Gastrocnemius medialis (tissue), 4 donors: ENCODE data around the gene KCNG4. TPM values are rescaled to one million over a fixed set of nuclear protein-coding genes. Genes with fewer than 3 reads are reported as not detected.
A peak's percentile ranks its signal among the peaks of the same experiment; 100 is the strongest.

Experiments
- ATAC-seq, 2 donors: fragments of 150-250 bp; one replicate each; pipeline ENCODE4 v1.9.1; 2016
- DNase-seq, 2 donors: peaks; one replicate each; pipeline ENCODE4 v3.0.0-alpha.2; 2019
- H3K27ac ChIP-seq, 4 donors: fragments of 200-600 bp; sonication (generic); 1 replicate in 1 of 4; 2 replicates in 3 of 4; pipeline ENCODE4 v1.5.1; 2016 to 2018; ENCODE audit warnings: mild to moderate bottlenecking in 2 of 4, moderate library complexity in 1 of 4
- H3K27me3 ChIP-seq, 3 donors: fragments of 200-600 bp; sonication (generic) in 2 of 3; 1 replicate in 1 of 3; 2 replicates in 2 of 3; pipeline versions ENCODE4 v1.5.1 to v1.6.0; 2016 to 2019; ENCODE audit warnings: mild to moderate bottlenecking in 1 of 3, moderate library complexity in 1 of 3
- H3K36me3 ChIP-seq, 2 donors: fragments of 200-600 bp; sonication (generic) in 1 of 2; one replicate each; pipeline ENCODE4 v1.5.1; 2017 to 2018
- H3K4me1 ChIP-seq, 2 donors: fragments of 200-600 bp; sonication (generic) in 1 of 2; one replicate each; pipeline ENCODE4 v1.5.1; 2016 to 2017; ENCODE audit warnings: mild to moderate bottlenecking in 2 of 2
- H3K4me3 ChIP-seq, 4 donors: fragments of 200-600 bp; sonication (generic) in 3 of 4; 1 replicate in 1 of 4; 2 replicates in 3 of 4; pipeline ENCODE4 v1.5.1; 2016 to 2019; ENCODE audit warnings: mild to moderate bottlenecking in 2 of 4
- H3K9me3 ChIP-seq, 3 donors: fragments of 200-600 bp; sonication (generic) in 2 of 3; 1 replicate in 1 of 3; 2 replicates in 2 of 3; pipeline ENCODE4 v1.5.1; 2016 to 2019
- CTCF ChIP-seq, 5 experiments: fragments of 450-650 bp in 3 of 5; fragments of 200-600 bp in 2 of 5; sonication (generic) in 2 of 5; IDR thresholded peaks in 4 of 5; conservative IDR thresholded peaks in 1 of 5; 1 replicate in 4 of 5; 2 replicates in 1 of 5; pipeline ENCODE4 v1.5.1; 2016 to 2019; ENCODE audit warnings: antibody characterized with exemption in 5 of 5, mild to moderate bottlenecking in 3 of 5, moderate library complexity in 3 of 5
- POLR2A ChIP-seq, 2 donors: fragments of 450-650 bp; IDR thresholded peaks; one replicate each; pipeline ENCODE4 v1.6.1; 2017; ENCODE audit warnings: antibody characterized with exemption in 2 of 2, mild to moderate bottlenecking in 2 of 2, moderate library complexity in 2 of 2
- in situ Hi-C, 4 donors: fragments of 200-750 bp; cut with MboI; loops; one replicate each; pipeline versions ENCODE4 v1.15.0 to v1.8.0; 2017; ENCODE audit warnings: low sequenced_read_pairs in 4 of 4
- intact Hi-C: fragments of 100-400 bp; cut with DNase I; formaldehyde crosslinking; loops from one replicate; pipeline ENCODE4 v1.15.1; 2023; ENCODE audit warnings: low total_unique reads
- total RNA-seq, 4 donors: library from RNA; depleted of rRNA; stranded (reverse); fragments of >200 nt; gene quantifications; one replicate each; pipeline versions ENCODE4 v1.1.0 to v1.2.3, GENCODE V29; 2016

Gene KCNG4
- total RNA-seq, 4 donors from 2014 or later = not detected

DNA sequence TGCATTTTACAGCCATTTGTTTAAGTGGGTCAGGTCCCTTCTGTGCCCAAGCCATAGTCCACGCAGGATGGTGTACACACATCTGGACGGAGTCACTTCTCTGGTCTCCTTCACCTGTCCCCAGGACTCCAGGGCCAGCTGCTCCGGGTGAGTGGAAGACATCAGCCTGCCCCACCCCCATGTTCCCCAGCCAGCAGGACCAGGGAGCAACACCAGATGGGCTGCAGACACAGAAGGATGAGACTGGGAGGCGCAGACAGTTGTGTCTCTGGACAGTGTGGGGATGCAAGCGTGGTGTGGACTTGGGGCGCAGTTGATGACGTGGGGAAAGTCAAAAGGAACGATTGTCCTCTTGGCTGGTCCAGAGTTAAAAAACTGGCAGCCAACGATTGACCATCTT is 30.3 kb upstream of the KCNG4 start:
- Histone ChIP-seq H3K36me3 (no peaks in the 10 kb centered on the region), H3K4me3 (no peak overlapping the region), H3K9me3 (no peaks in the 10 kb centered on the region), H3K4me1 (no peaks in the 10 kb centered on the region), H3K27ac (no peak overlapping the region), H3K27me3 (peaks cover 0 to 4% (median 3%) of the 10 kb centered on the region in 3 donors)
- in situ Hi-C loops (no loop called here), intact Hi-C loops (no loop called here)
- DNase-seq = no peak
- TF ChIP-seq POLR2A (IDR thresholded peaks at IDR 0.05) = no peak
- no peak for TF ChIP-seq CTCF (IDR thresholded peaks at IDR 0.05 in 4 of 5, conservative IDR thresholded peaks at IDR 0.05 in 1 of 5)
- no peak for ATAC-seq

GRCh38 chr16:84268291-84269040 is 28.7 kb upstream of the KCNG4 start:
- ATAC-seq = no peak
- Histone ChIP-seq H3K9me3 (no peaks in the 10 kb centered on the region), H3K4me1 (no peaks in the 10 kb centered on the region), H3K36me3 (no peaks in the 10 kb centered on the region), H3K27me3 (peaks cover 0 to 4% (median 0%) of the 10 kb centered on the region in 3 donors), H3K27ac (no peak overlapping the region), H3K4me3 (no peak overlapping the region)
- TF ChIP-seq CTCF (IDR thresholded peaks at IDR 0.05 in 4 of 5, conservative IDR thresholded peaks at IDR 0.05 in 1 of 5) (no peak), POLR2A (IDR thresholded peaks at IDR 0.05) (no peak)
- in situ Hi-C loops = no loop called here
- intact Hi-C loops = no loop called here
- no peak for DNase-seq

DNA sequence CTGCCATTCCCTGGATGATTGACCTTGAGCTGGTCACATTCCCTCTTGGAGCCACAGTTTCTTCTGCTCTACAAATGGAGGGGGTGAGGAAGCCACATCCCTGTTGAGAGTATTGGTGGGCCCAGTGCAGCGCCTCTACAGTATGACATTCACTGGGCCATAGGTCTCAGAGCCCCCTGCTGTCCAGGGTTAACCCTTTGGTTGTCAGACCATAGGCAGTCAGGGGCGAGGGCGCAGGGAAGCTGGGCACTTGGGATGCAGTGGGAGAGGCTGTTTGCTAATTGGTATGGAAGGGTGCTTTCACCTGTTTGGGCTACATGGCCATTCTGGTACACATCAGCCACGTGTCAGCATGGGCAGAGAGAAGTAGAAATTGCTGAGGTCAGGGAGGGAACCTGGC is 27.6 kb upstream of the KCNG4 start:
- in situ Hi-C loops (no loop called here), intact Hi-C loops (no loop called here)
- H3K4me1 ChIP-seq = no peaks in the 10 kb centered on the region
- H3K27ac ChIP-seq = no peak overlapping the region
- H3K4me3 ChIP-seq = no peak overlapping the region
- TF ChIP-seq CTCF (IDR thresholded peaks at IDR 0.05 in 4 of 5, conservative IDR thresholded peaks at IDR 0.05 in 1 of 5) (no peak), POLR2A (IDR thresholded peaks at IDR 0.05) (no peak)
- ATAC-seq (no peak), DNase-seq (no peak)
- no peaks in the 10 kb centered on the region for H3K9me3 ChIP-seq
- no peaks in the 10 kb centered on the region for H3K36me3 ChIP-seq
- peaks cover 0 to 3% (median 0%) of the 10 kb centered on the region in 3 donors for H3K27me3 ChIP-seq

DNA sequence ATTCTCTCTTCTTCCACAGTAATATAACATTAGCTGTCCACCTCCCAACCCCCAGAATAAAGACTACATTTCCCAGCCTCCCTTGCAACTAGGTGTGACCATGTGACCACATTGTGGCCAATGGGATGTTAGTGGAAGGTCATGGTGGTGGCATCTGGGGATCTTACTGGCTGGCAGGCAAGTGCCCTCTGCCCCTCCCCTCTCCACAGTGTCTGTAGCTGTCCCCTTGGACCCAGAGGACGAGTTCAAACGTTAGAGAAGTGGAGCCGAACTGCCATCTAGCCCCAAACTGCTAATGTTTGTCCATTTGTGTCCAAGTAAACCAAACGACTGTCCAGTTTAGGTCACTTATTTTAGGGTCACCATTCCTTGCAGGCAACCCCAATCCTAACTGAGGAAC is 26.6 kb upstream of the KCNG4 start:
- Histone ChIP-seq H3K9me3 (no peaks in the 10 kb centered on the region), H3K36me3 (no peaks in the 10 kb centered on the region), H3K4me3 (no peak overlapping the region), H3K27me3 (peaks cover 0 to 3% (median 0%) of the 10 kb centered on the region in 3 donors), H3K27ac (no peak overlapping the region), H3K4me1 (no peaks in the 10 kb centered on the region)
- TF ChIP-seq CTCF (IDR thresholded peaks at IDR 0.05 in 4 of 5, conservative IDR thresholded peaks at IDR 0.05 in 1 of 5) = no peak
- no peak for TF ChIP-seq POLR2A (IDR thresholded peaks at IDR 0.05)
- ATAC-seq (peak; percentile 97), DNase-seq (peak; percentile 35 to 68)
- in situ Hi-C loops = no loop called here
- intact Hi-C loops = no loop called here
